Activated naive CD4-positive, alpha-beta T cell treated with anti-CD3 and anti-CD28 coated beads, Interleukin-2, amount 10 ng/mL, durations not matched to agents 7 days and 5 days (primary cell): Measurements from ENCODE around the gene RAX.
A peak's percentile ranks its signal among the peaks of the same experiment; 100 is the strongest.
"Not testable (repeated sequence)": the region's sequence is repeated elsewhere in the genome, so short reads cannot be mapped to it uniquely, and the experiment has no call there.

Source experiments
- CTCF ChIA-PET: fragments of 350-600 bp; sonication (Branson Sonifier 250); formaldehyde crosslinking; loops from one replicate; lab custom pipeline; 2021; ENCODE audit warnings: antibody characterized with exemption; lab: Charles Lee
- DNase-seq: peaks from one replicate; pipeline ENCODE4 v3.0.0-alpha.2; 2020
- H3K27ac Mint-ChIP-seq: one replicate; pipeline ENCODE4 v1.8.0; 2021; ENCODE audit warnings: mild to moderate bottlenecking, moderate library complexity, mixed read lengths
- H3K27me3 Mint-ChIP-seq: one replicate; pipeline ENCODE4 v1.8.0; 2021; ENCODE audit warnings: mild to moderate bottlenecking, mixed read lengths
- H3K36me3 Mint-ChIP-seq: one replicate; pipeline ENCODE4 v1.8.0; 2021; ENCODE audit warnings: mixed read lengths
- H3K4me1 Mint-ChIP-seq: one replicate; pipeline ENCODE4 v1.8.0; 2021; ENCODE audit warnings: mixed read lengths
- H3K4me3 Mint-ChIP-seq: one replicate; pipeline ENCODE4 v1.8.0; 2021; ENCODE audit warnings: mild to moderate bottlenecking, moderate library complexity, mixed read lengths
- H3K9me3 Mint-ChIP-seq: one replicate; pipeline ENCODE4 v1.8.0; 2021; ENCODE audit warnings: mixed read lengths

RAX gene

GRCh38 chr18:59268721-59269562 is 4.3 kb downstream of the RAX start:
- peak; percentile 61 for DNase-seq
- Mint-ChIP-seq H3K27ac (peak overlapping the region; percentile 52), H3K4me1 (peaks cover 40% of the 10 kb centered on the region), H3K36me3 (no peaks in the 10 kb centered on the region), H3K27me3 (peaks cover 100% of the 10 kb centered on the region), H3K9me3 (no peaks in the 10 kb centered on the region), H3K4me3 (no peak overlapping the region)
- CTCF ChIA-PET: interaction anchor here (0.9 to 3.3 kb wide), 6 partner anchors 9 to 184 kb away, joined by 3 to 14 read pairs (median 6); no protein-coding TSS in a partner anchor

- DNase-seq: no peak
- Mint-ChIP-seq H3K4me1 (peaks cover 36% of the 10 kb centered on the region), H3K27me3 (peaks cover 100% of the 10 kb centered on the region), H3K36me3 (no peaks in the 10 kb centered on the region), H3K27ac (no peak overlapping the region), H3K4me3 (no peak overlapping the region), H3K9me3 (no peaks in the 10 kb centered on the region)
- CTCF ChIA-PET: interaction anchor here (0.9 to 3.3 kb wide), 4 partner anchors 9 to 183 kb away, joined by 3 to 14 read pairs (median 7); no protein-coding TSS in a partner anchor
These were observed 5.0 kb downstream of the RAX start for GRCh38 chr18:59268127-59268720.

GRCh38 chr18:59267503-59268126 is 5.6 kb downstream of the RAX start:
- Mint-ChIP-seq H3K36me3 (no peaks in the 10 kb centered on the region), H3K4me3 (no peak overlapping the region), H3K4me1 (peaks cover 36% of the 10 kb centered on the region), H3K9me3 (no peaks in the 10 kb centered on the region), H3K27me3 (peaks cover 100% of the 10 kb centered on the region), H3K27ac (peak overlapping the region; percentile 55)
- CTCF ChIA-PET: interaction anchor here (0.7 to 3.3 kb wide), 4 partner anchors 52 to 183 kb away, joined by 3 to 14 read pairs (median 7); no protein-coding TSS in a partner anchor
- DNase-seq: no peak

- peak overlapping the region; percentile 55 for H3K27ac Mint-ChIP-seq
- CTCF ChIA-PET: interaction anchor here (0.7 to 3.3 kb wide), 4 partner anchors 18 to 1231 kb away, joined by 3 to 11 read pairs (median 4); no protein-coding TSS in a partner anchor
- no peaks in the 10 kb centered on the region for H3K36me3 Mint-ChIP-seq
- no peaks in the 10 kb centered on the region for H3K9me3 Mint-ChIP-seq
- H3K4me1 Mint-ChIP-seq: peaks cover 35% of the 10 kb centered on the region
- H3K4me3 Mint-ChIP-seq: no peak overlapping the region
- DNase-seq: no peak
- peaks cover 96% of the 10 kb centered on the region for H3K27me3 Mint-ChIP-seq
These were observed 6.3 kb downstream of the RAX start for GRCh38 chr18:59266886-59267502.

- peaks cover 91% of the 10 kb centered on the region for H3K27me3 Mint-ChIP-seq
- no peak overlapping the region for H3K27ac Mint-ChIP-seq
- DNase-seq: no peak
- no peaks in the 10 kb centered on the region for H3K9me3 Mint-ChIP-seq
- peaks cover 33% of the 10 kb centered on the region for H3K4me1 Mint-ChIP-seq
- H3K36me3 Mint-ChIP-seq: no peaks in the 10 kb centered on the region
- no peak overlapping the region for H3K4me3 Mint-ChIP-seq
- CTCF ChIA-PET: interaction anchor here (0.7 to 1.0 kb wide), 2 partner anchors 18 to 1232 kb away, joined by 3 to 4 read pairs; no protein-coding TSS in a partner anchor
These were observed 6.8 kb downstream of the RAX start for GRCh38 chr18:59266459-59266858.

GRCh38 chr18:59265974-59266369 is 7.3 kb downstream of the RAX start:
- Mint-ChIP-seq H3K4me3 (peak overlapping the region; percentile 62), H3K4me1 (peaks cover 33% of the 10 kb centered on the region), H3K9me3 (no peaks in the 10 kb centered on the region), H3K36me3 (no peaks in the 10 kb centered on the region), H3K27me3 (peaks cover 86% of the 10 kb centered on the region), H3K27ac (no peak overlapping the region)
- CTCF ChIA-PET: interaction anchor here (1.0 kb wide), 1 partner anchor 17 kb away, joined by 4 read pairs; no protein-coding TSS in a partner anchor
- no peak for DNase-seq

GRCh38 chr18:59265246-59265973 is 7.8 kb downstream of the RAX start:
- no peak overlapping the region for H3K27ac Mint-ChIP-seq
- peaks cover 33% of the 10 kb centered on the region for H3K4me1 Mint-ChIP-seq
- H3K4me3 Mint-ChIP-seq: peak overlapping the region; percentile 62
- H3K36me3 Mint-ChIP-seq: no peaks in the 10 kb centered on the region
- CTCF ChIA-PET: no interaction called here
- DNase-seq: peak; percentile 65
- no peaks in the 10 kb centered on the region for H3K9me3 Mint-ChIP-seq
- peaks cover 86% of the 10 kb centered on the region for H3K27me3 Mint-ChIP-seq

- no peaks in the 10 kb centered on the region for H3K36me3 Mint-ChIP-seq
- peaks cover 79% of the 10 kb centered on the region for H3K27me3 Mint-ChIP-seq
- DNase-seq: no peak
- H3K27ac Mint-ChIP-seq: no peak overlapping the region
- no peaks in the 10 kb centered on the region for H3K9me3 Mint-ChIP-seq
- H3K4me1 Mint-ChIP-seq: peaks cover 31% of the 10 kb centered on the region
- CTCF ChIA-PET: no interaction called here
- H3K4me3 Mint-ChIP-seq: peak overlapping the region; percentile 62
These were observed 8.5 kb downstream of the RAX start for GRCh38 chr18:59264651-59265245.

GRCh38 chr18:59264121-59264571 is 9.1 kb downstream of the RAX start:
- Mint-ChIP-seq H3K27me3 (peaks cover 73% of the 10 kb centered on the region), H3K4me3 (no peak overlapping the region), H3K36me3 (no peaks in the 10 kb centered on the region), H3K9me3 (no peaks in the 10 kb centered on the region), H3K4me1 (peaks cover 27% of the 10 kb centered on the region), H3K27ac (no peak overlapping the region)
- no peak for DNase-seq
- CTCF ChIA-PET: interaction anchor here (0.7 kb wide), 1 partner anchor 179 kb away, joined by 4 read pairs; no protein-coding TSS in a partner anchor

GRCh38 chr18:59263661-59264060 is 9.6 kb downstream of the RAX start:
- no peaks in the 10 kb centered on the region for H3K36me3 Mint-ChIP-seq
- peaks cover 23% of the 10 kb centered on the region for H3K4me1 Mint-ChIP-seq
- peaks cover 68% of the 10 kb centered on the region for H3K27me3 Mint-ChIP-seq
- H3K27ac Mint-ChIP-seq: no peak overlapping the region
- H3K4me3 Mint-ChIP-seq: peak overlapping the region; percentile 7
- H3K9me3 Mint-ChIP-seq: no peaks in the 10 kb centered on the region
- no peak for DNase-seq
- CTCF ChIA-PET: interaction anchor here (0.7 kb wide), 1 partner anchor 179 kb away, joined by 4 read pairs; no protein-coding TSS in a partner anchor

GRCh38 chr18:59262243-59262642 is 11.0 kb downstream of the RAX start:
- H3K27ac Mint-ChIP-seq, H3K9me3 Mint-ChIP-seq, DNase-seq, H3K36me3 Mint-ChIP-seq, CTCF ChIA-PET, H3K4me3 Mint-ChIP-seq: not testable (repeated sequence)
- H3K27me3 Mint-ChIP-seq: peaks cover 58% of the 10 kb centered on the region
- peaks cover 10% of the 10 kb centered on the region for H3K4me1 Mint-ChIP-seq

- DNase-seq, CTCF ChIA-PET, H3K36me3 Mint-ChIP-seq, H3K4me1 Mint-ChIP-seq, H3K4me3 Mint-ChIP-seq, H3K27ac Mint-ChIP-seq, H3K9me3 Mint-ChIP-seq: not testable (repeated sequence)
- peaks cover 57% of the 10 kb centered on the region for H3K27me3 Mint-ChIP-seq
These were observed 11.4 kb downstream of the RAX start for GRCh38 chr18:59261842-59262241.

GRCh38 chr18:59255491-59255890 is 17.8 kb downstream of the RAX start:
- peaks cover 16% of the 10 kb centered on the region for H3K27me3 Mint-ChIP-seq
- CTCF ChIA-PET, H3K4me3 Mint-ChIP-seq, H3K4me1 Mint-ChIP-seq, H3K9me3 Mint-ChIP-seq, H3K27ac Mint-ChIP-seq, DNase-seq, H3K36me3 Mint-ChIP-seq: not testable (repeated sequence)
